ENCODE results near the gene WDR91. TPM values are rescaled to one million over a fixed set of nuclear protein-coding genes. Genes with fewer than 3 reads are reported as not detected.

WDR91 gene
- total RNA-seq, 1 experiment from 2014 or later: 10.1 TPM

DNA sequence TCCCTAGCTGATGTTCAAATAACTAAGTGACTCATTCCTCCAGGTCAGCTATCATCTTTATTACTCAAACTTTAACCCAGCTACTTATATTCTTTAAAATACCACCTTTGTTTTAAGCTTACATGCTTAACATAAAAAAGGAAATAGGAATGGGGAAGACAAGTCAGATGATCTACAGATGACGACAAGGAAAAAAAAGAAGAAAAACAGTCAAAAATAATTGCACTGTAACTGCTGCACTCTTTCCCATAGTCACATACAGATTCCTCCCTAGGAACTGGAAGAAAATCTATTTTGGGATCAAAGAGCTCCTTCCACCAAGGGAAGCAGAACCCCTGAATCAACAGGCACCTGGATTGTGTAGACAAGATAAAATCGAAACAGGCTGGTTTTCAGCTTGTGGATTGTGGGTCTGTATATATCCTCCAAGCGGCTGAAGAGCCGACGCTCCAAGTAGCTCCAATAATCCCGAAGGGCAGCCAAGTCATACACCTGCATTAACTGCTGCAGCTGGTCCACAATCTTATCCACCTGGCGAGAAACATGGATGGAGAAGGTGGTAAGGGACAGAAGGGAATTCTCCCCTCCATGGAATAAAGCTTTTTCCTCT is 2.0 kb downstream of the WDR91 start:
- no peak overlapping the region for H2AFZ ChIP-seq (ENCODE audit: low read depth, low read length, poor library complexity, severe bottlenecking)
- no peaks in the 10 kb centered on the region for H3K79me2 ChIP-seq (ENCODE audit: insufficient read depth, low read length)
- H3K27ac ChIP-seq (ENCODE audit: low read depth, low read length): no peak overlapping the region
- no peak overlapping the region for H3K9ac ChIP-seq (ENCODE audit: low read length)
- H3K4me3 ChIP-seq (replicated peaks in 1 of 2; ENCODE audit: low read depth in 1 of 2, low read length in 2 of 2): no peak overlapping the region
- ATAC-seq (no peak), DNase-seq (ENCODE audit: low read depth, low spot score) (no peak)
- CTCF ChIA-PET: no interaction called here
- RAD21 ChIA-PET (ENCODE audit: low non-redundant PET in 1 of 2, low total read pairs in 2 of 2, uncharacterized antibody in 2 of 2, unreplicated experiment in 2 of 2): no interaction called here
- no peaks in the 10 kb centered on the region for H3K9me2 ChIP-seq (ENCODE audit: insufficient read depth)
- H3K9me3 ChIP-seq (ENCODE audit: control insufficient read depth in 1 of 2, insufficient read depth in 1 of 2, low read depth in 1 of 2, low read length in 2 of 2): no peaks in the 10 kb centered on the region
- POLR2A ChIA-PET: no interaction called here
- no peaks in the 10 kb centered on the region for H3K36me3 ChIP-seq (ENCODE audit: control insufficient read depth in 1 of 2, insufficient read depth in 2 of 2, low read length in 2 of 2)
- TF ChIP-seq JUND (IDR thresholded peaks at IDR 0.05): no peak
- TF ChIP-seq EGR1 (IDR thresholded peaks at IDR 0.05; ENCODE audit: low read depth): no peak
- no peak for TF ChIP-seq FOSL1 (IDR thresholded peaks at IDR 0.05; ENCODE audit: low read depth)
- TF ChIP-seq SRF (IDR thresholded peaks at IDR 0.05; ENCODE audit: low read depth): no peak
- TF ChIP-seq ZFX (IDR thresholded peaks at IDR 0.05): no peak
- TF ChIP-seq, protein P1, sequence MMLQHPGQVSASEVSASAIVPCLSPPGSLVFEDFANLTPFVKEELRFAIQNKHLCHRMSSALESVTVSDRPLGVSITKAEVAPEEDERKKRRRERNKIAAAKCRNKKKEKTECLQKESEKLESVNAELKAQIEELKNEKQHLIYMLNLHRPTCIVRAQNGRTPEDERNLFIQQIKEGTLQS (IDR thresholded peaks at IDR 0.05): no peak
- TF ChIP-seq SP1 (IDR thresholded peaks at IDR 0.05; ENCODE audit: low read depth): no peak
- TF ChIP-seq ZNF274 (IDR thresholded peaks at IDR 0.05; ENCODE audit: low read depth, low read length): no peak
- TF ChIP-seq RAD21 (IDR thresholded peaks at IDR 0.05; ENCODE audit: low read depth): no peak
- H3K27me3 ChIP-seq (ENCODE audit: insufficient read depth, low read length): no peaks in the 10 kb centered on the region
- no TSS peak for BruUV-seq (replicated peaks)
- intact Hi-C loops (cut with micrococcal nuclease): no loop called here
- H4K20me1 ChIP-seq (ENCODE audit: insufficient read depth): no peaks in the 10 kb centered on the region
- peaks cover 5 to 7% of the 10 kb centered on the region in 2 experiments; a peak in 3 of 4 replicates for H3K4me1 ChIP-seq (ENCODE audit: control insufficient read depth in 1 of 2, insufficient read depth in 2 of 2, low read length in 2 of 2)
- no peak overlapping the region for H3K4me2 ChIP-seq (ENCODE audit: low read length)

DNA sequence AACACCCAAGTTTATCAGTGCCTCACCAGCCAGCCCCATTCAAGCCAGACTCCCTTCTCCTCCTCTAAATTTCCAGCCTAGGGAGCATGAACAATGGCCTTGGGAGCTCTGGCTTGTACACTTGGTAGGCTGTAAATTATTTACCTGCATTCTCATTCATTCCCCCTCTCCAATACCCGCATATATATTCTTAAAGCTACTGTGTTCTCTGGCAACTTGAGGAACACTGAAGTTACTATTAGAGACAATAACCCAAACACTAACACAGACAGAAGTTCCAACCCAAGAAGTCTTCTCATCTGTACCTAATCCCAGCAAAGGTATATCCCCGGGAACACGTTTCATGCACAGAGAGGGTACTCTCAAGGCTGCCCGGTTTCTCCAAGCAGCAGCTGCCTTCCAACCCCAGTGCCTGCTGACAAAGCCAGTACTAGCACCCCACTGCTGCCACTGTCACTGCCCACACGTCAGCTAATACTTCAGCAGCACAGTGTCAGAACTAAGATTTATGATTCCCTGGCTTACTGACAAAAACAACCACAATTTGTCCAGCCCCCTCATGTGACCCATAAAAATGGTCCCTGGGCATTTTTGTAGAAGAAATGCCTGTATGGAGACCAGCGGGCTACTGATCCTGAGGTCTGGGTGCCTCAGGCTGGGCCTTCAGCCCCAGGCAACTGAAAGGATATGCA is 3.1 kb downstream of the WDR91 start:
- H4K20me1 ChIP-seq (ENCODE audit: insufficient read depth): no peaks in the 10 kb centered on the region
- H3K79me2 ChIP-seq (ENCODE audit: insufficient read depth, low read length): no peaks in the 10 kb centered on the region
- no peak for ATAC-seq
- H3K4me2 ChIP-seq (ENCODE audit: low read length): no peak overlapping the region
- no peak overlapping the region for H2AFZ ChIP-seq (ENCODE audit: low read depth, low read length, poor library complexity, severe bottlenecking)
- intact Hi-C loops (cut with micrococcal nuclease): no loop called here
- no peak overlapping the region for H3K9ac ChIP-seq (ENCODE audit: low read length)
- H3K36me3 ChIP-seq (ENCODE audit: control insufficient read depth in 1 of 2, insufficient read depth in 2 of 2, low read length in 2 of 2): no peaks in the 10 kb centered on the region
- no TSS peak for BruUV-seq (replicated peaks)
- RAD21 ChIA-PET (ENCODE audit: low non-redundant PET in 1 of 2, low total read pairs in 2 of 2, uncharacterized antibody in 2 of 2, unreplicated experiment in 2 of 2): no interaction called here
- no peak overlapping the region for H3K4me3 ChIP-seq (replicated peaks in 1 of 2; ENCODE audit: low read depth in 1 of 2, low read length in 2 of 2)
- TF ChIP-seq SP1 (IDR thresholded peaks at IDR 0.05; ENCODE audit: low read depth) (no peak), EGR1 (IDR thresholded peaks at IDR 0.05; ENCODE audit: low read depth) (no peak), ZNF274 (IDR thresholded peaks at IDR 0.05; ENCODE audit: low read depth, low read length) (no peak), CBX3 (IDR thresholded peaks at IDR 0.05; ENCODE audit: low read depth) (no peak), YY1 (IDR thresholded peaks at IDR 0.05; ENCODE audit: extremely low read depth, insufficient replicate concordance, low read depth, low read length) (no peak), CEBPB (IDR thresholded peaks at IDR 0.05; ENCODE audit: low read depth) (no peak), POLR2AphosphoS5 (IDR thresholded peaks at IDR 0.05; ENCODE audit: low read depth, low read length) (no peak)
- no peaks in the 10 kb centered on the region for H3K9me2 ChIP-seq (ENCODE audit: insufficient read depth)
- no peaks in the 10 kb centered on the region for H3K27me3 ChIP-seq (ENCODE audit: insufficient read depth, low read length)
- POLR2A ChIA-PET: no interaction called here
- no peaks in the 10 kb centered on the region for H3K9me3 ChIP-seq (ENCODE audit: control insufficient read depth in 1 of 2, insufficient read depth in 1 of 2, low read depth in 1 of 2, low read length in 2 of 2)
- CTCF ChIA-PET: no interaction called here
- DNase-seq (ENCODE audit: low read depth, low spot score): no peak
- no peak overlapping the region for H3K27ac ChIP-seq (ENCODE audit: low read depth, low read length)
- peaks cover 5 to 7% of the 10 kb centered on the region in 2 experiments; a peak in 3 of 4 replicates for H3K4me1 ChIP-seq (ENCODE audit: control insufficient read depth in 1 of 2, insufficient read depth in 2 of 2, low read length in 2 of 2)
